IMR-90 (cell line): ENCODE measurements around the gene CDK17. TPM values are rescaled to one million over a fixed set of nuclear protein-coding genes. Genes with fewer than 3 reads are reported as not detected.
"Not testable (repeated sequence)": the region's sequence is repeated elsewhere in the genome, so short reads cannot be mapped to it uniquely, and the experiment has no call there.

ENCODE experiments used
- ATAC-seq: fragments of 200-7000 bp; cut with Tn5 transposase; 2 replicates; pipeline ENCODE4 v1.9.1; 2020; ENCODE audit warnings: low read depth, mild to moderate bottlenecking, moderate library complexity
- BruUV-seq: library from RNA; stranded (reverse); fragments of 400-500 nt; replicated peaks from 2 replicates; lab custom pipeline; 2021; lab: Mats Ljungman, UMichigan
- CTCF ChIA-PET: fragments of 300-600 bp; formaldehyde crosslinking; extraction: SDS; loops from one replicate; lab custom pipeline; 2021; ENCODE audit warnings: antibody characterized with exemption; lab: Yijun Ruan, JAX
- POLR2A ChIA-PET: fragments of 300-600 bp; sonication (Branson Sonifier 250); formaldehyde crosslinking; loops from one replicate; lab custom pipeline; 2022; ENCODE audit warnings: antibody characterized with exemption; ENCODE audit not compliant: unreplicated experiment; lab: Charles Lee
- DNase-seq: peaks from one replicate; pipeline ENCODE4 v3.0.0; 2013
- H2AFZ ChIP-seq: replicated peaks from 2 replicates; pipeline ENCODE3; 2013; ENCODE audit warnings: low read length, mild to moderate bottlenecking; ENCODE audit not compliant: poor library complexity
- H2AK5ac ChIP-seq: 2 replicates; pipeline ENCODE4 v1.6.1; 2013; ENCODE audit warnings: low read depth, low read length, inconsistent platforms
- H2AK9ac ChIP-seq: replicated peaks from 2 replicates; pipeline ENCODE3; 2013; ENCODE audit warnings: mild to moderate bottlenecking, low read depth, low read length, moderate library complexity; ENCODE audit not compliant: poor library complexity
- H2BK120ac ChIP-seq: 2 replicates; pipeline ENCODE4 v1.6.1; 2013; ENCODE audit warnings: low read depth, low read length, inconsistent platforms
- H2BK15ac ChIP-seq: 3 replicates; pipeline ENCODE4 v1.6.1; 2013; ENCODE audit warnings: low read depth, low read length, inconsistent platforms
- H2BK20ac ChIP-seq: 2 replicates; pipeline ENCODE4 v1.6.1; 2013; ENCODE audit warnings: low read depth, mild to moderate bottlenecking, inconsistent platforms, low read length, moderate library complexity
- H2BK5ac ChIP-seq: 2 replicates; pipeline ENCODE4 v1.6.1; 2013; ENCODE audit warnings: mild to moderate bottlenecking, low read depth, low read length, inconsistent platforms; ENCODE audit not compliant: poor library complexity, severe bottlenecking
- H3K14ac ChIP-seq: replicated peaks from 2 replicates; pipeline ENCODE4 v1.6.1; 2013; ENCODE audit warnings: low read depth, low read length, inconsistent platforms
- H3K18ac ChIP-seq: 2 replicates; pipeline ENCODE4 v1.6.1; 2013; ENCODE audit warnings: low read depth, low read length, control low read depth
- H3K23ac ChIP-seq: 2 replicates; pipeline ENCODE4 v1.6.1; 2013; ENCODE audit warnings: low read depth, low read length, inconsistent platforms
- H3K27ac ChIP-seq: 2 replicates; pipeline ENCODE4 v1.5.1; 2013; ENCODE audit warnings: mild to moderate bottlenecking, control low read depth, low read length; ENCODE audit not compliant: insufficient read depth
- H3K27me3 ChIP-seq: 2 replicates; pipeline ENCODE4 v1.6.1; 2013; ENCODE audit warnings: low read length; ENCODE audit not compliant: control insufficient read depth, insufficient read depth
- H3K36me3 ChIP-seq: 2 replicates; pipeline ENCODE4 v1.6.1; 2013; ENCODE audit warnings: low read length, mixed read lengths; ENCODE audit not compliant: control insufficient read depth, insufficient read depth
- H3K4ac ChIP-seq: 2 replicates; pipeline ENCODE4 v1.6.1; 2013; ENCODE audit warnings: low read depth, low read length, inconsistent platforms
- H3K4me1 ChIP-seq: 2 replicates; pipeline ENCODE4 v1.6.1; 2013; ENCODE audit warnings: low read length, mixed read lengths; ENCODE audit not compliant: control insufficient read depth, insufficient read depth
- H3K4me2 ChIP-seq: 2 replicates; pipeline ENCODE4 v1.6.1; 2013; ENCODE audit warnings: low read depth, mild to moderate bottlenecking, control low read depth, low read length, moderate library complexity
- H3K4me3 ChIP-seq: 2 replicates; pipeline ENCODE4 v1.5.1; 2013; ENCODE audit warnings: low read depth, mild to moderate bottlenecking, control low read depth, low read length, moderate library complexity; ENCODE audit not compliant: insufficient read depth
- H3K56ac ChIP-seq: 2 replicates; pipeline ENCODE4 v1.6.1; 2013; ENCODE audit warnings: low read length, inconsistent platforms; ENCODE audit not compliant: insufficient read depth; ENCODE audit errors: extremely low read depth
- H3K79me1 ChIP-seq, 2 experiments: 2 replicates each; pipeline ENCODE4 v1.6.1; 2013; ENCODE audit warnings: low read length in 2 of 2, inconsistent platforms in 1 of 2, low read depth in 1 of 2
- H3K9ac ChIP-seq: 2 replicates; pipeline ENCODE4 v1.6.1; 2013; ENCODE audit warnings: low read depth, low read length, control low read depth
- H3K9me1 ChIP-seq: 2 replicates; pipeline ENCODE4 v1.6.1; 2013; ENCODE audit warnings: low read length, inconsistent platforms; ENCODE audit not compliant: insufficient read depth
- H3K9me3 ChIP-seq: 2 replicates; pipeline ENCODE4 v1.6.1; 2013; ENCODE audit warnings: low read length; ENCODE audit not compliant: control insufficient read depth, insufficient read depth
- H4K20me1 ChIP-seq: 2 replicates; pipeline ENCODE4 v1.6.1; 2013; ENCODE audit warnings: low read length, inconsistent platforms; ENCODE audit not compliant: insufficient read depth
- H4K5ac ChIP-seq: 2 replicates; pipeline ENCODE4 v1.6.1; 2013; ENCODE audit warnings: mild to moderate bottlenecking, low read depth, low read length, control low read depth
- H4K8ac ChIP-seq, 2 experiments: 2 replicates each; pipeline ENCODE4 v1.6.1; 2013; ENCODE audit warnings: low read depth in 2 of 2, low read length in 2 of 2, control low read depth in 1 of 2, inconsistent platforms in 1 of 2
- H4K91ac ChIP-seq: 2 replicates; pipeline ENCODE4 v1.6.1; 2013; ENCODE audit warnings: low read depth, low read length, inconsistent platforms; ENCODE audit not compliant: insufficient read depth
- BHLHE40 ChIP-seq: fragments of 150-350 bp; IDR thresholded peaks from 2 replicates; pipeline ENCODE4 v1.6.1; 2016; ENCODE audit warnings: mild to moderate bottlenecking, low read depth, low read length
- CEBPB ChIP-seq: IDR thresholded peaks from 2 replicates; pipeline ENCODE4 v1.6.1; 2012; ENCODE audit warnings: low read depth, low read length, improper control_type of control experiment
- WGBS, 2 experiments: methylation state at CpG; one replicate each; pipeline versions ENCODE4 v1.1.5 to v1.1.7; 2013; ENCODE audit warnings: missing lambda C conversion rate in 2 of 2; ENCODE audit not compliant: insufficient read length in 1 of 2; ENCODE audit errors: extremely low coverage in 2 of 2; 5-methylcytosine and 5-hydroxymethylcytosine counted together
- dilution Hi-C: fragments of 300-500 bp; cut with HindIII; formaldehyde crosslinking; loops from one replicate; pipeline ENCODE4 v1.14.3; 2018; ENCODE audit warnings: low sequenced_read_pairs; ENCODE audit not compliant: unreplicated experiment
- in situ Hi-C: fragments of 300-500 bp; cut with MboI; formaldehyde crosslinking; loops from 3 replicates; pipeline ENCODE4 v1.14.3; 2019; ENCODE audit warnings: low sequenced_read_pairs, inconsistent platforms, mixed read lengths
- intact Hi-C: fragments of 100-400 bp; cut with micrococcal nuclease; formaldehyde crosslinking; loops from 2 replicates; pipeline ENCODE4 v1.10.0; 2022
- polyA plus RNA-seq, 3 experiments: library from polyadenylated mRNA; depleted of rRNA; stranded (reverse); fragments of >200 nt; gene quantifications; 2 replicates each; pipeline ENCODE4 v1.2.3, GENCODE V29; 2012; ENCODE audit warnings: low replicate concordance in 1 of 3
- total RNA-seq: library from RNA; depleted of rRNA; stranded (reverse); fragments of >200 nt; gene quantifications from 2 replicates; pipeline ENCODE4 v1.2.3, GENCODE V29; 2012

CDK17 gene
- total and polyA plus RNA-seq, 2 of the 4 experiments (the other 2 are of a cell fraction): 14.5 to 50.2 TPM

- ATAC-seq (no peak), DNase-seq (no peak)
- Histone ChIP-seq H3K18ac (no peak overlapping the region), H3K4me2 (no peak overlapping the region), H3K36me3 (peaks cover 4% of the 10 kb centered on the region), H2BK20ac (no peak overlapping the region), H2AK5ac (no peak overlapping the region), H3K23ac (no peak overlapping the region), H3K9me3 (no peaks in the 10 kb centered on the region; the same call in 1 of the 2 replicates), H2BK120ac (no peak overlapping the region), H4K20me1 (peaks cover 88% of the 10 kb centered on the region), H4K8ac (no peak overlapping the region), H3K14ac (no peak overlapping the region), H3K27ac (no peak overlapping the region), H3K56ac (no peak overlapping the region), H3K9me1 (peaks cover 5% of the 10 kb centered on the region), H3K27me3 (no peaks in the 10 kb centered on the region), H2BK5ac (no peak overlapping the region), H3K9ac (no peak overlapping the region), H4K91ac (no peak overlapping the region), H2AK9ac (no peak overlapping the region), H3K79me1 (peaks cover 3 to 48% of the 10 kb centered on the region in 2 experiments; a peak in 2 of 4 replicates), H4K5ac (no peak overlapping the region), H3K4me3 (no peak overlapping the region), H2BK15ac (no peak overlapping the region), H3K4ac (no peak overlapping the region), H2AFZ (no peak overlapping the region), H3K4me1 (no peaks in the 10 kb centered on the region)
- in situ Hi-C loops (no loop called here), intact Hi-C loops (no loop called here), dilution Hi-C loops (no loop called here)
- TF ChIP-seq CEBPB (peak; percentile 37; the same call in 1 of the 2 replicates), BHLHE40 (no peak)
- WGBS, 2 experiments: no CpG with 5 or more reads among the region's 4 CpGs
- no TSS peak for BruUV-seq
- POLR2A ChIA-PET: no interaction called here
- CTCF ChIA-PET: no interaction called here
Measured at GRCh38 chr12:96383371-96383770, 16.9 kb downstream of the CDK17 start.

GRCh38 chr12:96379743-96380142 is 20.5 kb downstream of the CDK17 start:
- POLR2A ChIA-PET, H3K56ac ChIP-seq, CTCF ChIA-PET, H2BK5ac ChIP-seq, H3K14ac ChIP-seq, H3K9me1 ChIP-seq, BruUV-seq, H4K5ac ChIP-seq, H3K27ac ChIP-seq, H2AFZ ChIP-seq, H3K27me3 ChIP-seq, H2AK9ac ChIP-seq, H3K4me2 ChIP-seq, ATAC-seq, H3K4me3 ChIP-seq, H4K8ac ChIP-seq, H3K18ac ChIP-seq, H2BK20ac ChIP-seq, intact Hi-C loops, H3K9me3 ChIP-seq, in situ Hi-C loops, H2BK120ac ChIP-seq, H3K4me1 ChIP-seq, H2BK15ac ChIP-seq, H4K91ac ChIP-seq, H3K36me3 ChIP-seq, H3K4ac ChIP-seq, H3K23ac ChIP-seq, DNase-seq, H3K9ac ChIP-seq, dilution Hi-C loops, H2AK5ac ChIP-seq: not testable (repeated sequence)
- WGBS, 2 experiments: no CpG with 5 or more reads among the region's 4 CpGs
- Histone ChIP-seq H3K79me1 (peaks cover 5 to 47% of the 10 kb centered on the region in 2 experiments; a peak in 3 of 4 replicates), H4K20me1 (peaks cover 79% of the 10 kb centered on the region)
